Astrocyte of the hippocampus (primary cell): ENCODE data around the gene CPED1.
"Not testable (repeated sequence)": the region's sequence is repeated elsewhere in the genome, so short reads cannot be mapped to it uniquely, and the experiment has no call there.

Source experiments
- DNase-seq: peaks from one replicate; pipeline ENCODE4 v3.0.0; 2011; ENCODE audit warnings: low read depth, low spot score

CPED1 gene

GRCh38 chr7:121180436-121181063, 192.0 kb downstream of the CPED1 start:
- no peak for DNase-seq

- no peak for DNase-seq
Measured at GRCh38 chr7:121181357-121181756, 192.8 kb downstream of the CPED1 start.

GRCh38 chr7:121182281-121182680, 193.8 kb downstream of the CPED1 start:
- no peak for DNase-seq

GRCh38 chr7:121182902-121183301, 194.4 kb downstream of the CPED1 start:
- no peak for DNase-seq

- DNase-seq: not testable (repeated sequence)
Measured at GRCh38 chr7:121183883-121184282, 195.4 kb downstream of the CPED1 start.

GRCh38 chr7:121186746-121187145, 198.2 kb downstream of the CPED1 start:
- no peak for DNase-seq

GRCh38 chr7:121187222-121187621, 198.7 kb downstream of the CPED1 start:
- no peak for DNase-seq

- no peak for DNase-seq
Measured at GRCh38 chr7:121187676-121188075, 199.2 kb downstream of the CPED1 start.

- DNase-seq: no peak
Measured at GRCh38 chr7:121192834-121193233, 204.3 kb downstream of the CPED1 start.

- DNase-seq: no peak
Measured at GRCh38 chr7:121195010-121195409, 206.5 kb downstream of the CPED1 start.

GRCh38 chr7:121195874-121196273, 207.4 kb downstream of the CPED1 start:
- peak; percentile 61 for DNase-seq

GRCh38 chr7:121196286-121196685, 207.8 kb downstream of the CPED1 start:
- DNase-seq: no peak

- no peak for DNase-seq
Measured at GRCh38 chr7:121197455-121197854, 208.9 kb downstream of the CPED1 start.

- DNase-seq: no peak
Measured at GRCh38 chr7:121198502-121198901, 210.0 kb downstream of the CPED1 start.

GRCh38 chr7:121202125-121202524, 213.6 kb downstream of the CPED1 start:
- no peak for DNase-seq

GRCh38 chr7:121202834-121203233, 214.3 kb downstream of the CPED1 start:
- no peak for DNase-seq

GRCh38 chr7:121204537-121204936, 216.0 kb downstream of the CPED1 start:
- DNase-seq: peak; percentile 22

GRCh38 chr7:121205777-121206176, 217.3 kb downstream of the CPED1 start:
- DNase-seq: no peak

- DNase-seq: no peak
Measured at GRCh38 chr7:121211253-121211652, 222.7 kb downstream of the CPED1 start.

GRCh38 chr7:121212036-121212435, 223.5 kb downstream of the CPED1 start:
- DNase-seq: no peak

- no peak for DNase-seq
Measured at GRCh38 chr7:121214657-121215056, 226.1 kb downstream of the CPED1 start.

- DNase-seq: peak; percentile 38
Measured at GRCh38 chr7:121219026-121219425, 230.5 kb downstream of the CPED1 start.

- not testable (repeated sequence) for DNase-seq
Measured at GRCh38 chr7:121221108-121221507, 232.6 kb downstream of the CPED1 start.

GRCh38 chr7:121228779-121229178, 240.3 kb downstream of the CPED1 start:
- no peak for DNase-seq
